SK-N-SH treated with all-trans-retinoic acid at 6 μM for 48 hours (cell line): ENCODE results near the gene LOXHD1.

ENCODE experiments used
- ATAC-seq: fragments of 200-7000 bp; cut with Tn5 transposase; 3 replicates; pipeline ENCODE4 v1.9.1; 2020; ENCODE audit warnings: mild to moderate bottlenecking, moderate library complexity
- ARNTL ChIP-seq: fragments of 450-650 bp; formaldehyde crosslinking; IDR thresholded peaks from 2 replicates; pipeline ENCODE4 v1.5.0; 2020; ENCODE audit warnings: low read depth, mild to moderate bottlenecking, moderate library complexity, borderline replicate concordance
- BACH2 ChIP-seq: fragments of 250-450 bp; sonication (Bioruptor Pico); IDR thresholded peaks from 2 replicates; pipeline ENCODE4 v1.9.0; 2021; ENCODE audit warnings: mild to moderate bottlenecking, borderline replicate concordance
- CREB5 ChIP-seq: fragments of 250-450 bp; sonication (Bioruptor Pico); IDR thresholded peaks from 2 replicates; pipeline ENCODE4 v1.5.1; 2020; ENCODE audit warnings: low read depth, mild to moderate bottlenecking, moderate library complexity
- CSDC2 ChIP-seq: fragments of 250-450 bp; sonication (Bioruptor Pico); IDR thresholded peaks from 2 replicates; pipeline ENCODE4 v1.5.0; 2020; ENCODE audit warnings: mild to moderate bottlenecking, moderate library complexity
- ESRRG ChIP-seq: fragments of 250-450 bp; sonication (Bioruptor Pico); IDR thresholded peaks from 2 replicates; pipeline ENCODE4 v1.6.1; 2021; ENCODE audit warnings: mild to moderate bottlenecking
- GLIS3 ChIP-seq: fragments of 250-450 bp; sonication (Bioruptor Pico); IDR thresholded peaks from 2 replicates; pipeline ENCODE4 v1.5.0; 2020; ENCODE audit warnings: mild to moderate bottlenecking, moderate library complexity
- ISL1 ChIP-seq: fragments of 250-450 bp; sonication (Bioruptor Pico); IDR thresholded peaks from 2 replicates; pipeline ENCODE4 v2.1.2; 2022; ENCODE audit warnings: mild to moderate bottlenecking, moderate library complexity
- OSR1 ChIP-seq: fragments of 250-450 bp; sonication (Bioruptor Pico); IDR thresholded peaks from 2 replicates; pipeline ENCODE4 v1.8.0; 2022; ENCODE audit warnings: moderate library complexity, mild to moderate bottlenecking, inconsistent platforms
- PATZ1 ChIP-seq: fragments of 250-450 bp; sonication (Bioruptor Pico); IDR thresholded peaks from 2 replicates; pipeline ENCODE4 v1.8.0; 2020; ENCODE audit warnings: mild to moderate bottlenecking, moderate library complexity, borderline replicate concordance
- POU6F1 ChIP-seq: fragments of 250-450 bp; sonication (Bioruptor Pico); IDR thresholded peaks from 2 replicates; pipeline ENCODE4 v1.8.0; 2021; ENCODE audit warnings: low read depth, mild to moderate bottlenecking, moderate library complexity, borderline replicate concordance
- PPARA ChIP-seq: fragments of 250-450 bp; sonication (Bioruptor Pico); IDR thresholded peaks from 2 replicates; pipeline ENCODE4 v1.5.0; 2020; ENCODE audit warnings: mild to moderate bottlenecking, borderline replicate concordance
- RARB ChIP-seq: fragments of 250-450 bp; sonication (Bioruptor Pico); IDR thresholded peaks from 2 replicates; pipeline ENCODE4 v1.8.0; 2021; ENCODE audit warnings: mild to moderate bottlenecking, moderate library complexity
- SNAI2 ChIP-seq: fragments of 250-450 bp; sonication (Bioruptor Pico); IDR thresholded peaks from 2 replicates; pipeline ENCODE4 v1.5.0; 2020; ENCODE audit warnings: mild to moderate bottlenecking, moderate library complexity
- TCF4 ChIP-seq: fragments of 250-450 bp; sonication (Bioruptor Pico); IDR thresholded peaks from 2 replicates; pipeline ENCODE4 v1.8.0; 2021; ENCODE audit warnings: mild to moderate bottlenecking, moderate library complexity, borderline replicate concordance
- TOX ChIP-seq: fragments of 250-450 bp; sonication (Bioruptor Pico); IDR thresholded peaks from 2 replicates; pipeline ENCODE4 v1.8.0; 2021; ENCODE audit warnings: mild to moderate bottlenecking, moderate library complexity, borderline replicate concordance
- ZC3H10 ChIP-seq: fragments of 250-450 bp; sonication (Bioruptor Pico); IDR thresholded peaks from 2 replicates; pipeline ENCODE4 v1.5.1; 2021; ENCODE audit warnings: mild to moderate bottlenecking, moderate library complexity
- ZFP3 ChIP-seq: fragments of 250-450 bp; sonication (Bioruptor Pico); IDR thresholded peaks from 2 replicates; pipeline ENCODE4 v1.5.0; 2020; ENCODE audit warnings: mild to moderate bottlenecking, moderate library complexity
- ZNF70 ChIP-seq: fragments of 450-650 bp; formaldehyde crosslinking; IDR thresholded peaks from 2 replicates; pipeline ENCODE4 v1.5.0; 2020; ENCODE audit warnings: mild to moderate bottlenecking, moderate library complexity
- ZNF8 ChIP-seq: fragments of 450-650 bp; formaldehyde crosslinking; IDR thresholded peaks from 2 replicates; pipeline ENCODE4 v1.5.0; 2020; ENCODE audit warnings: mild to moderate bottlenecking, moderate library complexity
- TF ChIP-seq, protein P1 (sequence below): fragments of 250-450 bp; sonication (Bioruptor Pico); IDR thresholded peaks from 2 replicates; pipeline ENCODE4 v1.5.0; 2020; ENCODE audit warnings: mild to moderate bottlenecking, moderate library complexity
- TF ChIP-seq, protein P2 (sequence below): fragments of 250-450 bp; sonication (Bioruptor Pico); IDR thresholded peaks from 2 replicates; pipeline ENCODE4 v1.5.1; 2021; ENCODE audit warnings: mild to moderate bottlenecking, moderate library complexity

LOXHD1 gene

DNA sequence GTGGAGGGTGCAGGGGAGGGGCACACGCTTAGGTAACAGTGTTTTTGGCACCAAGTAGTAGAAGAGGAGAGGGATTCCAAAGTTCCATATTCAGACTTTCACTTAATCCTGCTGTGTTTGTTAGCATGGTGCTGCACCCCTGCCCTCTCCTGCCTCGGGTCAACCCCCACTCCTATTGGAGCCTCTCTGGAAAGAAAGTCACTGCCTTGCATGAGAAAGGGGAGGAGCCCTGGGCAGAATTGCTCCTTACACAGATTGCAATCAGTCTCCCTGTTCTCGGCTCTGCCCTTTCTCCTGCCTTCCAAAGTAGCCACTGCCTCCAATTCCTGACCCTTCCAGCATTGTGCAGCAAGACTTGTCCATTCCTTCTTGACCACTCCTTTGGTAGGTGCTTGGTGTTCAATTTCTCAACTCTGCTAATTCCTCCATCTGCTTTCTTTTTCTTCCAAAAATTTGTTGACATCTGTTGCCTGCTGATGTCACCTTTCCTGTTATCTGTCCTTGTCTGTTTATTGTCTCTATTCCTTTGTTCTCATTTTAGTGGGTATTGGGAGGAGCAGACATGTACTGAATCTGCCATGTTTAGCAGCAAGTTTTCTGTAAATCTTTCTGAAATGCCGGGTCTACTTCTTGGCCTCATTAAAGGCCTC, 225.4 kb downstream of the LOXHD1 start (continued):
- no peak for TF ChIP-seq CSDC2
- no peak for TF ChIP-seq ZC3H10 (CRISPR knock-in tag)
- no peak for TF ChIP-seq ESRRG (CRISPR knock-in tag)
- 0 out of 2 replicates have a peak, but pooled peaks have one; percentile 20 for TF ChIP-seq PPARA (CRISPR knock-in tag)
- TF ChIP-seq POU6F1 (CRISPR knock-in tag) = no peak
- TF ChIP-seq SNAI2 (CRISPR knock-in tag) = no peak
- TF ChIP-seq ZNF8 (CRISPR knock-in tag) = no peak
- TF ChIP-seq ARNTL (CRISPR knock-in tag) = no peak
- no peak for TF ChIP-seq ZNF70 (CRISPR knock-in tag)
- TF ChIP-seq OSR1 (CRISPR knock-in tag) = no peak

GRCh38 chr18:46429649-46430224, 227.3 kb downstream of the LOXHD1 start:
- ATAC-seq = no peak
- no peak for TF ChIP-seq CREB5 (CRISPR knock-in tag)
- TF ChIP-seq, protein P1, sequence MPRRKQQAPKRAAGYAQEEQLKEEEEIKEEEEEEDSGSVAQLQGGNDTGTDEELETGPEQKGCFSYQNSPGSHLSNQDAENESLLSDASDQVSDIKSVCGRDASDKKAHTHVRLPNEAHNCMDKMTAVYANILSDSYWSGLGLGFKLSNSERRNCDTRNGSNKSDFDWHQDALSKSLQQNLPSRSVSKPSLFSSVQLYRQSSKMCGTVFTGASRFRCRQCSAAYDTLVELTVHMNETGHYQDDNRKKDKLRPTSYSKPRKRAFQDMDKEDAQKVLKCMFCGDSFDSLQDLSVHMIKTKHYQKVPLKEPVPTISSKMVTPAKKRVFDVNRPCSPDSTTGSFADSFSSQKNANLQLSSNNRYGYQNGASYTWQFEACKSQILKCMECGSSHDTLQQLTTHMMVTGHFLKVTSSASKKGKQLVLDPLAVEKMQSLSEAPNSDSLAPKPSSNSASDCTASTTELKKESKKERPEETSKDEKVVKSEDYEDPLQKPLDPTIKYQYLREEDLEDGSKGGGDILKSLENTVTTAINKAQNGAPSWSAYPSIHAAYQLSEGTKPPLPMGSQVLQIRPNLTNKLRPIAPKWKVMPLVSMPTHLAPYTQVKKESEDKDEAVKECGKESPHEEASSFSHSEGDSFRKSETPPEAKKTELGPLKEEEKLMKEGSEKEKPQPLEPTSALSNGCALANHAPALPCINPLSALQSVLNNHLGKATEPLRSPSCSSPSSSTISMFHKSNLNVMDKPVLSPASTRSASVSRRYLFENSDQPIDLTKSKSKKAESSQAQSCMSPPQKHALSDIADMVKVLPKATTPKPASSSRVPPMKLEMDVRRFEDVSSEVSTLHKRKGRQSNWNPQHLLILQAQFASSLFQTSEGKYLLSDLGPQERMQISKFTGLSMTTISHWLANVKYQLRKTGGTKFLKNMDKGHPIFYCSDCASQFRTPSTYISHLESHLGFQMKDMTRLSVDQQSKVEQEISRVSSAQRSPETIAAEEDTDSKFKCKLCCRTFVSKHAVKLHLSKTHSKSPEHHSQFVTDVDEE (CRISPR knock-in tag) = no peak
- TF ChIP-seq TOX (CRISPR knock-in tag) = no peak
- TF ChIP-seq POU6F1 (CRISPR knock-in tag) = no peak
- no peak for TF ChIP-seq RARB
- TF ChIP-seq ZNF8 (CRISPR knock-in tag) = no peak
- no peak for TF ChIP-seq TCF4 (CRISPR knock-in tag)

DNA sequence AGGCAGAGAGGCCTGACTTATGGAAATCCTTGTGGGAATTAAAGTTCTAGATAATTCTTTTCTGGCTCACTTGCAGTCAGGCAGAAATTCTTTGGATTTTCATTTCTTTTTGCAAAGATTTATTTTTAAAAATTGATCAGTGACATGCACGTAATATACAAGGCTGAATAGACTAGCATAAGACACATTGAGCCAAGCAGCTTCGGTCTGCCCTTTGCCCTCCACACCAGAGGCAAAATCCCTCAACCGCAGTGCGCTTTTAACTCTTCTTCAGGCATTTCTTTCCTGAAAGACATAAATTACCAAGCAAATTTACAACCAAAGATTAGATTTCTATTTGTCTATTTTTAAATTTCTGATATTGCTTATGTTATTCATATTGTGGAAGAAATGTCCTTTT, 227.9 kb downstream of the LOXHD1 start:
- TF ChIP-seq ISL1 (CRISPR knock-in tag) (no peak), ZNF70 (CRISPR knock-in tag) (no peak), GLIS3 (CRISPR knock-in tag) (no peak), ZFP3 (CRISPR knock-in tag) (no peak), CSDC2 (no peak), ARNTL (CRISPR knock-in tag) (no peak), PATZ1 (CRISPR knock-in tag) (no peak), CREB5 (CRISPR knock-in tag) (no peak), BACH2 (no peak), PPARA (CRISPR knock-in tag) (no peak)
- TF ChIP-seq, protein P2, sequence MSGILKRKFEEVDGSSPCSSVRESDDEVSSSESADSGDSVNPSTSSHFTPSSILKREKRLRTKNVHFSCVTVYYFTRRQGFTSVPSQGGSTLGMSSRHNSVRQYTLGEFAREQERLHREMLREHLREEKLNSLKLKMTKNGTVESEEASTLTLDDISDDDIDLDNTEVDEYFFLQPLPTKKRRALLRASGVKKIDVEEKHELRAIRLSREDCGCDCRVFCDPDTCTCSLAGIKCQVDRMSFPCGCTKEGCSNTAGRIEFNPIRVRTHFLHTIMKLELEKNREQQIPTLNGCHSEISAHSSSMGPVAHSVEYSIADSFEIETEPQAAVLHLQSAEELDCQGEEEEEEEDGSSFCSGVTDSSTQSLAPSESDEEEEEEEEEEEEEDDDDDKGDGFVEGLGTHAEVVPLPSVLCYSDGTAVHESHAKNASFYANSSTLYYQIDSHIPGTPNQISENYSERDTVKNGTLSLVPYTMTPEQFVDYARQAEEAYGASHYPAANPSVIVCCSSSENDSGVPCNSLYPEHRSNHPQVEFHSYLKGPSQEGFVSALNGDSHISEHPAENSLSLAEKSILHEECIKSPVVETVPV (CRISPR knock-in tag) = no peak
- no peak for ATAC-seq
